HEK293 (cell line): ENCODE measurements around the gene FAM234B.

Experiments used
- BCL11A ChIP-seq: fragments of 450-650 bp; formaldehyde crosslinking; IDR thresholded peaks from 2 replicates; pipeline ENCODE4 v1.5.1; 2016; ENCODE audit warnings: low read depth, missing biosample characterization, missing genetic modification characterization
- BCL11B ChIP-seq: fragments of 450-650 bp; formaldehyde crosslinking; IDR thresholded peaks from 2 replicates; pipeline ENCODE4 v1.5.1; 2016; ENCODE audit warnings: low read depth, missing biosample characterization, missing genetic modification characterization
- CTCF ChIP-seq: fragments of 450-650 bp; formaldehyde crosslinking; IDR thresholded peaks from 2 replicates; pipeline ENCODE4 v1.5.1; 2016; ENCODE audit warnings: missing biosample characterization, missing genetic modification characterization
- MYNN ChIP-seq: fragments of 450-650 bp; formaldehyde crosslinking; IDR thresholded peaks from 2 replicates; pipeline ENCODE4 v1.5.1; 2016; ENCODE audit warnings: missing biosample characterization, missing genetic modification characterization, borderline replicate concordance
- TCF7L2 ChIP-seq: IDR thresholded peaks from 2 replicates; pipeline ENCODE4 v1.6.1; 2011; ENCODE audit warnings: low read depth, mild to moderate bottlenecking, inconsistent platforms, low read length, moderate library complexity, borderline replicate concordance
- ZBTB8A ChIP-seq: fragments of 450-650 bp; formaldehyde crosslinking; IDR thresholded peaks from 2 replicates; pipeline ENCODE4 v1.5.1; 2016; ENCODE audit warnings: missing biosample characterization, missing genetic modification characterization
- ZNF148 ChIP-seq: fragments of 450-650 bp; formaldehyde crosslinking; IDR thresholded peaks from 2 replicates; pipeline ENCODE4 v1.5.0; 2017; ENCODE audit warnings: missing biosample characterization, missing genetic modification characterization, borderline replicate concordance
- ZNF184 ChIP-seq: fragments of 450-650 bp; IDR thresholded peaks from 2 replicates; pipeline ENCODE4 v1.5.1; 2018; ENCODE audit warnings: missing biosample characterization, mild to moderate bottlenecking, missing genetic modification characterization
- ZNF324 ChIP-seq: fragments of 450-650 bp; formaldehyde crosslinking; IDR thresholded peaks from 2 replicates; pipeline ENCODE4 v1.5.1; 2016; ENCODE audit warnings: missing biosample characterization, missing genetic modification characterization
- ZNF362 ChIP-seq: fragments of 450-650 bp; formaldehyde crosslinking; IDR thresholded peaks from 2 replicates; pipeline ENCODE4 v1.5.1; 2016; ENCODE audit warnings: missing biosample characterization, missing genetic modification characterization
- ZNF501 ChIP-seq: fragments of 450-650 bp; formaldehyde crosslinking; IDR thresholded peaks from 2 replicates; pipeline ENCODE4 v1.5.1; 2016; ENCODE audit warnings: missing biosample characterization, missing genetic modification characterization
- ZNF596 ChIP-seq: fragments of 450-650 bp; IDR thresholded peaks from 2 replicates; pipeline ENCODE4 v1.5.0; 2018; ENCODE audit warnings: missing biosample characterization, mild to moderate bottlenecking, missing genetic modification characterization, moderate library complexity

GRCh38 chr12:12996209-12996608 lies 48.0 kb upstream of the FAM234B start:
- no peak for TF ChIP-seq ZBTB8A (tag by site-specific recombination)
- no peak for TF ChIP-seq BCL11A (tag by site-specific recombination)
- no peak for TF ChIP-seq CTCF (tag by site-specific recombination)
- no peak for TF ChIP-seq BCL11B (tag by site-specific recombination)
- TF ChIP-seq ZNF184 (tag by site-specific recombination): no peak
- TF ChIP-seq ZNF324: no peak
- no peak for TF ChIP-seq TCF7L2
- no peak for TF ChIP-seq ZNF362 (tag by site-specific recombination)
- TF ChIP-seq ZNF596 (tag by site-specific recombination): no peak
- no peak for TF ChIP-seq MYNN (tag by site-specific recombination)
- no peak for TF ChIP-seq ZNF148
- no peak for TF ChIP-seq ZNF501 (tag by site-specific recombination)
